GM12874 (cell line): ENCODE measurements around the gene STPG4.

Experiments used
- TF ChIP-seq, protein P1 (sequence below): IDR thresholded peaks from 2 replicates; pipeline ENCODE4 v1.5.1; 2011; ENCODE audit warnings: low read depth, mild to moderate bottlenecking, control low read depth, low read length, moderate library complexity; ENCODE audit not compliant: insufficient read depth

Gene STPG4, protein sequence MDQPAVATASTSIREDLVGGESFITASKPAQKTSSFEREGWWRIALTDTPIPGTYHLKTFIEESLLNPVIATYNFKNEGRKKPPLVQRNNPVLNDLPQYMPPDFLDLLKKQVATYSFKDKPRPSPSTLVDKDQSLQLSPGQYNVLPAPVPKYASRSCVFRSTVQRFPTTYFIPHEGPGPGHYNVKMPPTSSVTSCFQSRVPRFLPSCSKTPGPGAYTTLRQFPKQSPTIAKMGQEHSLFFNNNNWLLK

DNA sequence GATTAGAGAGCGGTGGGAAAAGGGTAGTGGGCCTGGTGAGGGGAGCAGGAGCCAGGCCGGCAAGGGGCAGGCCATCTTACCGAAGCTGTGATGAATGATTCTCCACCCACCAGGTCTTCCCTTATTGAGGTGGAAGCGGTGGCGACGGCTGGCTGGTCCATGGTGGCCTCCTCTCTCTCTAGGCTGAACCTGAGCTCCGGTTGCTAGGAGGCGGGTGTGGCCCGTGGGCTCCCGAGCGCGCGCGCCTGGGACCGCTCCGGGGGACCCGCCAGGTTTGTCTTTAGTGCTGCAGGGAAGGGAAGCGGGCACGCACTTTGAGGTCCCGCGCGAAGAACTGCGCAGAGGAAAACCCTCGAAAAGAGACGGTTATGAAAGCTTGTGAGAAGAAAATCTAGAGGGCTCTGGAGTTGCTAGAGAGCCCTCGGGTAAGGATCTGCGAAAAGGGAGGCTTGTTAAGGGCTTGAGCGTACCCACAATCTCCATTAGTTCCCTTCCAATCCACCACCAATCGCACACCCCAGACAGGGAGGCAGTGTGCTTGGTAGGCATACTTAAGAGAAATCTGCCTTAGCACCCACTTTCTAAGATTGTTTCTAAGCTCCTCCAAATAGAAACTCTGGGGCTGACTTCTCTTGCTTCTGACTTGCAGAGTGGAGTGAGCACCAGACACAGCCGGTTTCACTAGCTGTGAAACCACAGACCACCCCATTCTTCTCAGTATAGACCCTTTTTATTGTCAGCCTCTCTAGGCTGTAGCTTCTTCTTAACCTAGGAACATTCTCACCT is at the start of gene STPG4:
Gene STPG4 (minus strand): TSS at position 218 of the 786 bp plus-strand sequence. CDS start 57 bp downstream, at position 161.
- TF ChIP-seq, protein P1, sequence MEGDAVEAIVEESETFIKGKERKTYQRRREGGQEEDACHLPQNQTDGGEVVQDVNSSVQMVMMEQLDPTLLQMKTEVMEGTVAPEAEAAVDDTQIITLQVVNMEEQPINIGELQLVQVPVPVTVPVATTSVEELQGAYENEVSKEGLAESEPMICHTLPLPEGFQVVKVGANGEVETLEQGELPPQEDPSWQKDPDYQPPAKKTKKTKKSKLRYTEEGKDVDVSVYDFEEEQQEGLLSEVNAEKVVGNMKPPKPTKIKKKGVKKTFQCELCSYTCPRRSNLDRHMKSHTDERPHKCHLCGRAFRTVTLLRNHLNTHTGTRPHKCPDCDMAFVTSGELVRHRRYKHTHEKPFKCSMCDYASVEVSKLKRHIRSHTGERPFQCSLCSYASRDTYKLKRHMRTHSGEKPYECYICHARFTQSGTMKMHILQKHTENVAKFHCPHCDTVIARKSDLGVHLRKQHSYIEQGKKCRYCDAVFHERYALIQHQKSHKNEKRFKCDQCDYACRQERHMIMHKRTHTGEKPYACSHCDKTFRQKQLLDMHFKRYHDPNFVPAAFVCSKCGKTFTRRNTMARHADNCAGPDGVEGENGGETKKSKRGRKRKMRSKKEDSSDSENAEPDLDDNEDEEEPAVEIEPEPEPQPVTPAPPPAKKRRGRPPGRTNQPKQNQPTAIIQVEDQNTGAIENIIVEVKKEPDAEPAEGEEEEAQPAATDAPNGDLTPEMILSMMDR, result no peak

DNA sequence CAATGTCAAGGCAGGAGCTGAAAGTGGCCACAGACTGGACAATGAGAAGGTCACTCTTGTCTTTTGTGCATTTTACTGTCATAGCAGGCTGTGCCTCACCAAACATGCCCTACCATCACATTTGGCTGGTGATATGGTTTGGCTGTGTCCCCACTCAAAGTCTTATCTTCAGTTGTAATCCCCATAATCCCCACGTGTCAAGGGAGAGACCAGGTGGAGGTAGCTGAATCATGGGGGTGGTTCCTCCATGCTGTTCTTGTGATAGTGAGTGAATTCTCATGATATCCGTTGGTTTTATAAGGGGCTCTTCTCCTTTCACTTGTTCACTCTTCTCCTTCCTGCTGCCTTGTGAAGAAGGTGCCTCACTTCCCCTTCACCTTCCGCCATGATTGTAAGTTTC is 49.6 kb upstream of the STPG4 start:
- TF ChIP-seq, protein P1, result no peak

DNA sequence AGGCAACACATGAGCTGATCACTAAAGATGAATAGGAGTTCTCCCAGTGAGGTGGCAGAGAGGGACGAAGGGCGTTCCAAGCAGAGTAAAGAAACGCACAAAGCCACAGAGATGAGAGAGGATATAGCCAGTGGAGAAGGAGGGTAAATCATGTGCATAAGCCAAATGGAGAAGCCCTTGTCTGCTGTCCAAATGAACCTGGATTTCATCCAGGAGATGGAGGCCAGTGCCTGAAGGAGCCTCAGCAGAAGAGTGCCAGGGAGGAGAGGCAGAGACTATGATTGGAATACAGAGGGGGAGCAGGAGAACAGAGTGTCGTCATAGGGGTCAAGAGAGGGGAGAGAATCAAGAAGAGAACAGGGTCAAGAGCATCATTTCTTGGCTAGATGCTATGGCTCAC is 48.9 kb upstream of the STPG4 start:
- TF ChIP-seq, protein P1, result no peak

DNA sequence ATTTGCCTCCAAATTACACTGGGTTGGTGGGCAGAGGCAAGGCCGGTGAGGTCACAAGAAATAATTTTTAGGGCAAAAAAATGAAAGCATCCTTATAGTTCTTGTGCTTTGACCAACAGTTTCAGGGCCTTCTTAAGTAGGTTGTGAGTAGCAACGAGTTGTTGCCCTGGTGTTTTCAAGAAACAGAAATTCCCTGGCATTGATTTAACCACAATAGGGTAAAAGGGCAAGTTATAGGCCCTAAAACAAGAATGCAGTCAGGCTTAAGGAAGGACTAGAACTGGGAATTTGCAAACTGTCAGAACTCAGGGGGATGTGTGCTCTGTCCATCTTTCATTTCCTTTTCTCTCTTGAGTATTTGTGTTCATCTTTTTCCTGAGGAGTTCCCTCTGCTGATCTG is 46.1 kb upstream of the STPG4 start:
- TF ChIP-seq, protein P1, result no peak

DNA sequence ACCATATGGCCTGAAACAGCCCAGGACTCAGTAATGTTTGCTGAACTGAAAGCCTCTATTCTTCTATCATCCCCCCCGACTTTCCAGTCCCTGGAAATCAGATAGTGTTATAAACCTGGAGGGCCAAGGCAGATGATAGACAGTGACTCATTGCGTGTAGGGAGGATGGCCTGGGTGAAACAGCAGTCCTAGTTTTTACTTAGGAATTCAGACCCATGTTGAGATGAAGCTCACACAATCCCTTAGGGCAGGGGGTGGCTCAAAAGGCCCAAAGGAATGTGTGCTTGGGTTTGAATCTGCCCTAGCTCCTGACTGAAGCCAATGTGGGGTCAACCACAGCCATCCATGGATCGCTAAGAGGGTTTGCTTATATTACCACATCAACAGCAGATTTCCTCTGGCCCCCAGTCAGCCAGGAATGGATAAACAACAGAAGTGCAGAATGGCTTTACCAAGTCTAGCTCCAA is 43.9 kb upstream of the STPG4 start:
- TF ChIP-seq, protein P1, result no peak

DNA sequence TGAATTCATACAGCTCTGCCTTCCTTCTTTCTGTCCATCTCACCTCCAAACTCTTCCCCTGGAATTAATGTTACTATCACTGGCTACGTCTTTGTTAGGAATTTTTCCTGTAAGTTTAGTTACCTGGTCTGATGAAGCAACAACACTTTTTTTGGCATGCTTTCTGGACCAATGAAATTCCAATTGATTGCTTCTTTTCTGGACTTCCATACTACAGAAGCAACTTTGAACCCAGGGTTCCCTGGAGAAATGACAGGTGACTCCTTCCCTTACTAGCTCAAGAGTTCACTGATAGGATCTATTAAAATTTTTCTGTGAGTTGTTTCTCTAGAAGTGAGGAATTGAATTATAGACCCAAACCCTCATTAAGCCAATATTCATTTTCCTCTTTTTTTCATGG is 41.4 kb upstream of the STPG4 start:
- TF ChIP-seq, protein P1, result no peak

DNA sequence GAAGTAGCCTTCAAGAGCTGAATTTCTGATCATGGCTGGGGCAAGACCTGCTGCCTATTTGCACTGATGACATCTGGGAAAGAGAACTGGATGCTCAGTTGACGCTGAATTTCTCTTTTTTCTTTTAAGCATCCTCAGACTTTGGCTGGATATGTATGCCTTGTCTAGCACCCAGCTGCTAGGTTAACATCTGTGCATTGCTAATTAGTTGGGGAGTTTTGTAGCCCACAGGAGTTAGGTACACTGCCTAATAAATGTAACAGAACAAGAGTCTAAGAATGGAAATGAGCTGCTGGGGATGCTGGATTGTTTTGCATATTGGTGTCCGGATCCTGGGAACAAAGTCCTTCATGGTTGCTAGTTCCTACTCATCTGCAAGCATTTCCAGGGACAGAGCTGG is 40.9 kb upstream of the STPG4 start:
- TF ChIP-seq, protein P1, result no peak
